Ascending aorta (tissue), 2 donors: ENCODE results near the gene TFPI. TPM values are rescaled to one million over a fixed set of nuclear protein-coding genes. Genes with fewer than 3 reads are reported as not detected.

Experiments
- DNase-seq, 2 donors: peaks; one replicate each; pipeline ENCODE4 v3.0.0-alpha.2; 2019; ENCODE audit warnings: low spot score in 2 of 2
- H3K27ac ChIP-seq, 2 donors: fragments of 200-600 bp; sonication (generic); one replicate each; pipeline ENCODE4 v1.5.1; 2016 to 2017; ENCODE audit warnings: mild to moderate bottlenecking in 1 of 2
- H3K27me3 ChIP-seq: fragments of 200-600 bp; sonication (generic); one replicate; pipeline ENCODE4 v1.5.1; 2017
- H3K36me3 ChIP-seq, 2 donors: fragments of 200-600 bp; sonication (generic); one replicate each; pipeline ENCODE4 v1.5.1; 2016
- H3K4me1 ChIP-seq, 2 donors: fragments of 200-600 bp; sonication (generic); one replicate each; pipeline ENCODE4 v1.5.1; 2016 to 2017; ENCODE audit warnings: mild to moderate bottlenecking in 1 of 2
- H3K4me3 ChIP-seq, 2 donors: fragments of 200-600 bp; sonication (generic); one replicate each; pipeline ENCODE4 v1.5.1; 2016 to 2017; ENCODE audit warnings: mild to moderate bottlenecking in 1 of 2
- H3K9me3 ChIP-seq, 2 donors: fragments of 200-600 bp; sonication (generic); one replicate each; pipeline ENCODE4 v1.5.1; 2016
- intact Hi-C: fragments of 100-400 bp; cut with DNase I; formaldehyde crosslinking; loops from one replicate; pipeline ENCODE4 v1.15.1; 2023
- total RNA-seq: library from RNA; depleted of rRNA; stranded (reverse); fragments of >200 nt; gene quantifications from one replicate; pipeline ENCODE4 v1.1.0, GENCODE V29; 2016
- TF ChIP-seq, protein P1 (sequence below), 3 experiments: fragments of 200-600 bp in 2 of 3; fragments of 450-650 bp in 1 of 3; sonication (generic) in 2 of 3; IDR thresholded peaks; one replicate each; pipeline ENCODE4 v1.5.1; 2016 to 2019; ENCODE audit warnings: antibody characterized with exemption in 3 of 3, mild to moderate bottlenecking in 1 of 3, moderate library complexity in 1 of 3

Gene TFPI
- total RNA-seq, 1 donor from 2014 or later, result 85.6 TPM

DNA sequence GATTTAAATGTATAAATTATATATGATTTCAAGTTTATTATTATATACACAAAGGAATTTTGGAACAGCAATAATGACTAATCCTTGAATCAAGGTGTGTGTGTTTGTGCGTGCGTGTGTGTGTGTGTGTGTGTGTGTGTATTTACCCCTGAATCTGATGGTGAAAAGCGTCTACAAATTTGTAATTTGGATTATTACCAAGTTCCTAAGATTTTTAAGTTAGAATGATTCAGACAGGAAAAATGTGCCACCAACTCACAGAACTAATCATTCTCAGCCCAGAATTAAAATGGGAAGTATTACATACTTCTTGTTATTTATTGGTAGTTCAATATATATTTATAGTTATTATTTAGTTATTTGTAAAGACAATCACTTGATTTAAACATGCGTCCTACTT, 118.5 kb downstream of the TFPI start:
- H3K9me3 ChIP-seq, result no peaks in the 10 kb centered on the region
- no peak for DNase-seq
- H3K27ac ChIP-seq, result no peak overlapping the region
- H3K27me3 ChIP-seq, result no peaks in the 10 kb centered on the region
- H3K36me3 ChIP-seq, result no peaks in the 10 kb centered on the region
- intact Hi-C loops, result no loop called here
- H3K4me1 ChIP-seq, result no peaks in the 10 kb centered on the region
- no peak overlapping the region for H3K4me3 ChIP-seq
- TF ChIP-seq, protein P1, sequence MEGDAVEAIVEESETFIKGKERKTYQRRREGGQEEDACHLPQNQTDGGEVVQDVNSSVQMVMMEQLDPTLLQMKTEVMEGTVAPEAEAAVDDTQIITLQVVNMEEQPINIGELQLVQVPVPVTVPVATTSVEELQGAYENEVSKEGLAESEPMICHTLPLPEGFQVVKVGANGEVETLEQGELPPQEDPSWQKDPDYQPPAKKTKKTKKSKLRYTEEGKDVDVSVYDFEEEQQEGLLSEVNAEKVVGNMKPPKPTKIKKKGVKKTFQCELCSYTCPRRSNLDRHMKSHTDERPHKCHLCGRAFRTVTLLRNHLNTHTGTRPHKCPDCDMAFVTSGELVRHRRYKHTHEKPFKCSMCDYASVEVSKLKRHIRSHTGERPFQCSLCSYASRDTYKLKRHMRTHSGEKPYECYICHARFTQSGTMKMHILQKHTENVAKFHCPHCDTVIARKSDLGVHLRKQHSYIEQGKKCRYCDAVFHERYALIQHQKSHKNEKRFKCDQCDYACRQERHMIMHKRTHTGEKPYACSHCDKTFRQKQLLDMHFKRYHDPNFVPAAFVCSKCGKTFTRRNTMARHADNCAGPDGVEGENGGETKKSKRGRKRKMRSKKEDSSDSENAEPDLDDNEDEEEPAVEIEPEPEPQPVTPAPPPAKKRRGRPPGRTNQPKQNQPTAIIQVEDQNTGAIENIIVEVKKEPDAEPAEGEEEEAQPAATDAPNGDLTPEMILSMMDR (IDR thresholded peaks at IDR 0.05), result no peak

DNA sequence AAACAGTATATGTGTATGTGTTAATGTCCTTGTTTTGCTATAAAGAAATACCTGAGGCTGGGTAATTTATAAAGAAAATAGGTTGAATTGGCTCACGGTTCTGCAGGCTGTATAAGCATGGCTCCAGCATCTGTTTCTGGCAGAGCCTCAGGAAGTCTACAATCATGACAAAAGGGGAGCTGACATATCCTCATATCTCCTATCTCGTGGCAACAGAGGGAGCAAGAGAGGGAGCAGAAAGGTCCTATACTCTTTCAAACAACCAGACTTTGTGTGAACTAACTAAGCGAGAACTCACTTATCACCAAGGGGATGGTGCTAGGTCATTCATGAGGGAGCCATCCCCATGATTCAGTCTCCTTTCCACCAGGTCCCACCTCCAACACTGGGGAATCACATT, 119.2 kb downstream of the TFPI start:
- Histone ChIP-seq H3K4me3 (no peak overlapping the region), H3K36me3 (no peaks in the 10 kb centered on the region), H3K27me3 (no peaks in the 10 kb centered on the region), H3K27ac (no peak overlapping the region), H3K9me3 (no peaks in the 10 kb centered on the region), H3K4me1 (no peaks in the 10 kb centered on the region)
- TF ChIP-seq, protein P1 (IDR thresholded peaks at IDR 0.05), result no peak
- no peak for DNase-seq
- intact Hi-C loops, result no loop called here

DNA sequence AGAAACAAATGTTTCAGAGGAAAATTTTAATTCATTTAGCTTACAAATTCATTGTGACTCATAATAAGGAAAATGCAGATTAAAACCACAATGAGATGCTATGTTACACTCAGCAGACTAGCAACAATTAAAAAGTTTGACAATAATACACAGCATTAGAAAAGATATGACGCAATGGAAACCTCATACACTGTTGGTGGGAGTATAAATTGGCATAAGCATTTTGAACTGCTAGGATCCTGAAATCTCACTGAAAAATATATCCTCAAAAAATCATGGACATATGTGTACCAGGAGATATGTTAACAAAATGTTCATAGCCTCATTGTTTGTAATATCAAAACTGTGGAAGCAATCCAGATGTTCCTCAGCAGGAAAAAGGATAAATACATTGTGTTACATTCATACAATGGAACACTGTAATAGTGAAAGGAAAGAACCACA, 119.9 kb downstream of the TFPI start:
- TF ChIP-seq, protein P1 (IDR thresholded peaks at IDR 0.05), result no peak
- no peaks in the 10 kb centered on the region for H3K27me3 ChIP-seq
- no peak overlapping the region for H3K4me3 ChIP-seq
- intact Hi-C loops, result no loop called here
- no peak for DNase-seq
- H3K36me3 ChIP-seq, result no peaks in the 10 kb centered on the region
- no peaks in the 10 kb centered on the region for H3K9me3 ChIP-seq
- H3K27ac ChIP-seq, result no peak overlapping the region
- H3K4me1 ChIP-seq, result no peaks in the 10 kb centered on the region

DNA sequence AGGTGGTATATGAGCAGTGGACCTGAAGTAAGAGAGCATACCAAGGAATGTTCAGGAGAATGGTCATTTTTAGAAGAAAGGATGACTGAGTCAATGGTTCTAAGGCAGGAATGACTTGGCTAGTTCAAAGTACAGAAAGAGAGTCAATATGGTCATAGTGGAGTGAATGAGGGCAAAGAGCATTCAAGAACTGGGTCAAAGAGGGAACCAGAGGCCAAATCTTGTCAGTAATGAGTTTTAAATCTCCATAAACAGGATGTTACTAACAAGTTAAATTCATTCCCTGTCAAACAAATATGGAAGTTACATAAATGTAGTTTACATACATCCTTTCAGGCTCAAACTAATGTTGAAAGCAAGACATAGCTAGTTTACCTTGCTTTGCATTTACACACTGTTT, 122.3 kb downstream of the TFPI start:
- Histone ChIP-seq H3K27ac (no peak overlapping the region), H3K4me3 (no peak overlapping the region), H3K36me3 (no peaks in the 10 kb centered on the region), H3K27me3 (no peaks in the 10 kb centered on the region), H3K9me3 (no peaks in the 10 kb centered on the region), H3K4me1 (no peaks in the 10 kb centered on the region)
- TF ChIP-seq, protein P1 (IDR thresholded peaks at IDR 0.05), result no peak
- no peak for DNase-seq
- intact Hi-C loops, result no loop called here

DNA sequence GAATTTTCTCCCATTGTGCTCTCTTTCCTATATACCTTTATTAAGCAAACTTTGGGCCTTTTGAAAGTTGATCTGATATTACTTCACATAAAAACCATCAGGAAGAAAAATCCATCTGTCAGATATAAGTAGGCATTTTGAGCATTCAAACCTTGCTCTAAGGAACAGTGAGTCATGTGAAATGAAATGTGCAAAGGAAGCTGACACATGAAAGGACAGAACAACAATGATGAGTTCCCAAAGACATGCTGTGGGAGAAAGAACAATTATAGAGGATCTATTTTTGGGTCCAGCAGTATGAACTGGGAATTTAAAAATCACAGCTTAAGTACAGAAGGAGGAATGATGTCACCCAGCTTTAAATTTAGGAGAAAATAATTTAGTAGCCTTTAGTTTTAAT, 124.2 kb downstream of the TFPI start:
- H3K36me3 ChIP-seq, result no peaks in the 10 kb centered on the region
- no peaks in the 10 kb centered on the region for H3K27me3 ChIP-seq
- DNase-seq, result no peak
- TF ChIP-seq, protein P1 (IDR thresholded peaks at IDR 0.05), result no peak
- no peak overlapping the region for H3K27ac ChIP-seq
- intact Hi-C loops, result no loop called here
- H3K4me1 ChIP-seq, result no peaks in the 10 kb centered on the region
- no peak overlapping the region for H3K4me3 ChIP-seq
- H3K9me3 ChIP-seq, result no peaks in the 10 kb centered on the region

DNA sequence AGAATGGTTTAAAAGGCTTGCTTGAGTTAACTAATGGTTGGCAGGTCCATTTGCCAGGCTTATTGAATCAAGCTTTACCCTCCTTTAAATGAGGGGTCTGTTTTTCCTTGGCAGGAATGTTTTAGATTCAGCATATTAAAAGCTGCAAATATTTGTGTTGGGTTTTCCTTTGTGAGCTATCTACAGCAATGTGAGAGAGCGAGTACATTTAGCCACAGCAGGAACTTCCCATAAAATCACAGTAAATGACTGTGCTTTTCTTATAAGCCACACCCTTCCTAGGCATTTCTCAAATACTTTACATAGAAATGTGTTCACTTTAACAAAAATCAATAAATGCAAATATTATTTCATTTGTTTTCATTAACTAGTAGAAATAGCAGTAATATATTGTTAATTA, 130.1 kb downstream of the TFPI start:
- H3K4me3 ChIP-seq, result no peak overlapping the region
- intact Hi-C loops, result no loop called here
- no peaks in the 10 kb centered on the region for H3K9me3 ChIP-seq
- no peaks in the 10 kb centered on the region for H3K27me3 ChIP-seq
- no peak for DNase-seq
- TF ChIP-seq, protein P1 (IDR thresholded peaks at IDR 0.05), result no peak
- H3K27ac ChIP-seq, result no peak overlapping the region
- no peaks in the 10 kb centered on the region for H3K36me3 ChIP-seq
- no peaks in the 10 kb centered on the region for H3K4me1 ChIP-seq
